ENCODE data around the gene ABLIM2. TPM values are rescaled to one million over a fixed set of nuclear protein-coding genes. Genes with fewer than 3 reads are reported as not detected.

Gene ABLIM2
- total and polyA plus RNA-seq, 7 experiments from 2014 or later: 0.22 to 5.8 (median 3.1) TPM

GRCh38 chr4:7976634-7977033, 182.0 kb downstream of the ABLIM2 start:
- CTCF ChIA-PET: no interaction called here
- Mint-ChIP-seq H3K4me1 (peaks cover 8 to 24% (median 10%) of the 10 kb centered on the region in 7 donors), H3K27me3 (no peaks in the 10 kb centered on the region), H3K9me3 (peaks cover 0 to 6% (median 0%) of the 10 kb centered on the region in 11 donors), H3K4me3 (no peak overlapping the region), H3K27ac (peak overlapping the region in 1 of 9 donors; percentile 38), H3K36me3 (peaks cover 0 to 20% (median 0%) of the 10 kb centered on the region in 5 donors)
- Histone ChIP-seq H3K27me3 (ENCODE audit: control insufficient read depth in 2 of 2, insufficient read depth in 2 of 2, low read length in 2 of 2) (no peaks in the 10 kb centered on the region), H3K9me3 (ENCODE audit: control insufficient read depth in 2 of 3, low read length in 3 of 3) (no peaks in the 10 kb centered on the region), H3K27ac (ENCODE audit: low read depth, low read length) (no peak overlapping the region), H3K4me3 (ENCODE audit: low read length) (no peak overlapping the region), H3K36me3 (ENCODE audit: control insufficient read depth in 2 of 3, insufficient read depth in 3 of 3, low read length in 3 of 3) (no peaks in the 10 kb centered on the region), H3K4me1 (ENCODE audit: control insufficient read depth in 2 of 2, insufficient read depth in 2 of 2, low read length in 2 of 2) (peaks cover 6 to 10% of the 10 kb centered on the region in 2 donors)
- DNase-seq (no peak), ATAC-seq (no peak)
- intact Hi-C loops (cut with micrococcal nuclease): no loop called here
- POLR2A ChIA-PET: no interaction called here

- POLR2A ChIA-PET: no interaction called here
Observed at GRCh38 chr4:7976025-7976424, 182.6 kb downstream of the ABLIM2 start.

GRCh38 chr4:7974425-7974824, 184.2 kb downstream of the ABLIM2 start:
- Histone ChIP-seq H3K4me1 (ENCODE audit: control insufficient read depth in 2 of 2, insufficient read depth in 2 of 2, low read length in 2 of 2) (peaks cover 14 to 32% of the 10 kb centered on the region in 2 donors), H3K4me3 (ENCODE audit: low read length) (no peak overlapping the region), H3K36me3 (ENCODE audit: control insufficient read depth in 2 of 3, insufficient read depth in 3 of 3, low read length in 3 of 3) (no peaks in the 10 kb centered on the region), H3K9me3 (ENCODE audit: control insufficient read depth in 2 of 3, low read length in 3 of 3) (no peaks in the 10 kb centered on the region), H3K27me3 (ENCODE audit: control insufficient read depth in 2 of 2, insufficient read depth in 2 of 2, low read length in 2 of 2) (no peaks in the 10 kb centered on the region), H3K27ac (ENCODE audit: low read depth, low read length) (no peak overlapping the region)
- CTCF ChIA-PET: interaction anchor here (1.3 kb wide), 1 partner anchor 170 kb away, joined by 5 read pairs; no protein-coding TSS in a partner anchor
- Mint-ChIP-seq H3K27ac (peak overlapping the region in 2 of 9 donors; percentile 24 to 100), H3K27me3 (no peaks in the 10 kb centered on the region), H3K4me3 (no peak overlapping the region), H3K36me3 (peaks cover 0 to 28% (median 0%) of the 10 kb centered on the region in 5 donors), H3K4me1 (peaks cover 23 to 46% (median 29%) of the 10 kb centered on the region in 7 donors), H3K9me3 (peaks cover 0 to 6% (median 0%) of the 10 kb centered on the region in 11 donors)
- intact Hi-C loops (cut with micrococcal nuclease): loop anchor here in 1 of 2 donors (5.0 kb wide), 1 partner anchor 172 kb away; no protein-coding TSS in a partner anchor
- ATAC-seq (no peak), DNase-seq (no peak)
- POLR2A ChIA-PET: no interaction called here

More at GRCh38 chr4:7976025-7976424, 182.6 kb downstream of the ABLIM2 start:
- Mint-ChIP-seq H3K4me3 (no peak overlapping the region), H3K27ac (peak overlapping the region in 2 of 9 donors; percentile 38 to 45), H3K27me3 (no peaks in the 10 kb centered on the region), H3K4me1 (peaks cover 11 to 30% (median 15%) of the 10 kb centered on the region in 7 donors), H3K36me3 (peaks cover 0 to 21% (median 0%) of the 10 kb centered on the region in 5 donors), H3K9me3 (peaks cover 0 to 6% (median 0%) of the 10 kb centered on the region in 11 donors)
- Histone ChIP-seq H3K27ac (ENCODE audit: low read depth, low read length) (no peak overlapping the region), H3K9me3 (ENCODE audit: control insufficient read depth in 2 of 3, low read length in 3 of 3) (no peaks in the 10 kb centered on the region), H3K27me3 (ENCODE audit: control insufficient read depth in 2 of 2, insufficient read depth in 2 of 2, low read length in 2 of 2) (no peaks in the 10 kb centered on the region), H3K4me3 (ENCODE audit: low read length) (no peak overlapping the region), H3K4me1 (ENCODE audit: control insufficient read depth in 2 of 2, insufficient read depth in 2 of 2, low read length in 2 of 2) (peaks cover 8 to 16% of the 10 kb centered on the region in 2 donors), H3K36me3 (ENCODE audit: control insufficient read depth in 2 of 3, insufficient read depth in 3 of 3, low read length in 3 of 3) (no peaks in the 10 kb centered on the region)
- CTCF ChIA-PET: interaction anchor here (0.8 kb wide), 1 partner anchor 11 kb away, joined by 3 read pairs; no protein-coding TSS in a partner anchor
- ATAC-seq: no peak
- DNase-seq: no peak
- intact Hi-C loops (cut with micrococcal nuclease): no loop called here

- ATAC-seq (no peak), DNase-seq (no peak)
- H3K27me3 Mint-ChIP-seq: peaks cover 0 to under 1% (median 0%) of the 10 kb centered on the region in 5 donors
- no peaks in the 10 kb centered on the region for H3K9me3 ChIP-seq (ENCODE audit: control insufficient read depth in 2 of 3, low read length in 3 of 3)
- POLR2A ChIA-PET: no interaction called here
- H3K27ac ChIP-seq (ENCODE audit: low read depth, low read length): no peak overlapping the region
- intact Hi-C loops (cut with micrococcal nuclease): loop anchor here in 1 of 2 donors (5.0 kb wide), 1 partner anchor 171 kb away; no protein-coding TSS in a partner anchor
- H3K27me3 ChIP-seq (ENCODE audit: control insufficient read depth in 2 of 2, insufficient read depth in 2 of 2, low read length in 2 of 2): no peaks in the 10 kb centered on the region
- CTCF ChIA-PET: no interaction called here
- peak overlapping the region in 6 of 9 donors; percentile 43 to 100 (median 77) for H3K27ac Mint-ChIP-seq
- H3K4me3 ChIP-seq (ENCODE audit: low read length): no peak overlapping the region
- H3K4me3 Mint-ChIP-seq: peak overlapping the region in 1 of 10 donors; percentile 5
- H3K9me3 Mint-ChIP-seq: peaks cover 0 to 6% (median 0%) of the 10 kb centered on the region in 11 donors
- H3K4me1 Mint-ChIP-seq: peaks cover 24 to 51% (median 33%) of the 10 kb centered on the region in 7 donors
- peaks cover 16 to 37% of the 10 kb centered on the region in 2 donors for H3K4me1 ChIP-seq (ENCODE audit: control insufficient read depth in 2 of 2, insufficient read depth in 2 of 2, low read length in 2 of 2)
- H3K36me3 Mint-ChIP-seq: peaks cover 0 to 28% (median 0%) of the 10 kb centered on the region in 5 donors
- H3K36me3 ChIP-seq (ENCODE audit: control insufficient read depth in 2 of 3, insufficient read depth in 3 of 3, low read length in 3 of 3): no peaks in the 10 kb centered on the region
Observed at GRCh38 chr4:7973545-7973981, 185.1 kb downstream of the ABLIM2 start.

GRCh38 chr4:7971881-7972500, 186.6 kb downstream of the ABLIM2 start:
- CTCF ChIA-PET: no interaction called here
- H3K27ac ChIP-seq (ENCODE audit: low read depth, low read length): no peak overlapping the region
- Mint-ChIP-seq H3K4me3 (peak overlapping the region in 9 of 10 donors; percentile 7 to 100 (median 58)), H3K27ac (peak overlapping the region; percentile 15 to 100 (median 77)), H3K4me1 (peaks cover 24 to 67% (median 37%) of the 10 kb centered on the region in 7 donors), H3K9me3 (peaks cover 0 to 6% (median 0%) of the 10 kb centered on the region in 11 donors), H3K27me3 (peaks cover 0 to 3% (median 0%) of the 10 kb centered on the region in 5 donors), H3K36me3 (peaks cover 0 to 28% (median 0%) of the 10 kb centered on the region in 5 donors)
- intact Hi-C loops (cut with micrococcal nuclease): loop anchor here in 1 of 2 donors (5.0 kb wide), 1 partner anchor 170 kb away; no protein-coding TSS in a partner anchor
- peaks cover 21 to 40% of the 10 kb centered on the region in 2 donors for H3K4me1 ChIP-seq (ENCODE audit: control insufficient read depth in 2 of 2, insufficient read depth in 2 of 2, low read length in 2 of 2)
- no peak for ATAC-seq
- H3K27me3 ChIP-seq (ENCODE audit: control insufficient read depth in 2 of 2, insufficient read depth in 2 of 2, low read length in 2 of 2): no peaks in the 10 kb centered on the region
- POLR2A ChIA-PET: interaction anchor here (0.6 to 1.6 kb wide), 2 partner anchors 32 to 128 kb away, joined by 3 read pairs; partner anchors contain the start of gene AFAP1
- no peak overlapping the region for H3K4me3 ChIP-seq (ENCODE audit: low read length)
- H3K36me3 ChIP-seq (ENCODE audit: control insufficient read depth in 2 of 3, insufficient read depth in 3 of 3, low read length in 3 of 3): no peaks in the 10 kb centered on the region
- DNase-seq: no peak
- no peaks in the 10 kb centered on the region for H3K9me3 ChIP-seq (ENCODE audit: control insufficient read depth in 2 of 3, low read length in 3 of 3)

- H3K9me3 ChIP-seq (ENCODE audit: control insufficient read depth in 2 of 3, low read length in 3 of 3): no peaks in the 10 kb centered on the region
- intact Hi-C loops (cut with micrococcal nuclease): loop anchor here in 1 of 2 donors (5.0 kb wide), 1 partner anchor 169 kb away; no protein-coding TSS in a partner anchor
- H3K4me1 ChIP-seq (ENCODE audit: control insufficient read depth in 2 of 2, insufficient read depth in 2 of 2, low read length in 2 of 2): peaks cover 22 to 40% of the 10 kb centered on the region in 2 donors
- POLR2A ChIA-PET: interaction anchor here (0.6 to 1.6 kb wide), 3 partner anchors 31 to 127 kb away, joined by 3 to 4 read pairs (median 3); partner anchors contain the start of gene AFAP1
- ATAC-seq (no peak), DNase-seq (no peak)
- H3K36me3 Mint-ChIP-seq: peaks cover 0 to 25% (median 0%) of the 10 kb centered on the region in 5 donors
- peak overlapping the region; percentile 5 to 100 (median 96) for H3K27ac Mint-ChIP-seq
- H3K4me1 Mint-ChIP-seq: peaks cover 20 to 64% (median 37%) of the 10 kb centered on the region in 7 donors
- CTCF ChIA-PET: interaction anchor here (0.7 to 1.2 kb wide), 2 partner anchors 33 to 202 kb away, joined by 3 to 4 read pairs; no protein-coding TSS in a partner anchor
- H3K27me3 Mint-ChIP-seq: peaks cover 0 to 3% (median 0%) of the 10 kb centered on the region in 5 donors
- peak overlapping the region; percentile 54 to 100 (median 90) for H3K4me3 Mint-ChIP-seq
- H3K27me3 ChIP-seq (ENCODE audit: control insufficient read depth in 2 of 2, insufficient read depth in 2 of 2, low read length in 2 of 2): no peaks in the 10 kb centered on the region
- peaks cover 0 to 6% (median 0%) of the 10 kb centered on the region in 11 donors for H3K9me3 Mint-ChIP-seq
- peak overlapping the region; percentile 68 for H3K27ac ChIP-seq (ENCODE audit: low read depth, low read length)
- H3K36me3 ChIP-seq (ENCODE audit: control insufficient read depth in 2 of 3, insufficient read depth in 3 of 3, low read length in 3 of 3): no peaks in the 10 kb centered on the region
- H3K4me3 ChIP-seq (ENCODE audit: low read length): peak overlapping the region; percentile 62
Observed at GRCh38 chr4:7971159-7971631, 187.4 kb downstream of the ABLIM2 start.
